Thyroid gland (tissue), 4 donors: ENCODE data around the gene GAS2L1. TPM values are rescaled to one million over a fixed set of nuclear protein-coding genes. Genes with fewer than 3 reads are reported as not detected.

Experiments
- DNase-seq, 2 donors: peaks; one replicate each; pipeline ENCODE4 v3.0.0-alpha.2; 2019
- H3K27ac ChIP-seq, 3 donors: fragments of 200-600 bp; sonication (generic); 1 replicate in 2 of 3; 2 replicates in 1 of 3; pipeline ENCODE4 v1.5.1; 2016 to 2019; ENCODE audit warnings: mild to moderate bottlenecking in 1 of 3, moderate library complexity in 1 of 3
- H3K27me3 ChIP-seq: fragments of 200-600 bp; sonication (generic); one replicate; pipeline ENCODE4 v1.5.1; 2019
- H3K36me3 ChIP-seq, 2 donors: fragments of 200-600 bp; sonication (generic); one replicate each; pipeline ENCODE4 v1.5.1; 2016 to 2019
- H3K4me1 ChIP-seq, 2 donors: fragments of 200-600 bp; sonication (generic); one replicate each; pipeline ENCODE4 v1.5.1; 2017 to 2019
- H3K4me3 ChIP-seq, 3 donors: fragments of 200-600 bp; sonication (generic); replicated peaks in 1 of 3; 1 replicate in 2 of 3; 2 replicates in 1 of 3; pipeline ENCODE4 v1.5.1; 2016; ENCODE audit warnings: mild to moderate bottlenecking in 1 of 3
- H3K9me3 ChIP-seq: fragments of 200-600 bp; sonication (generic); one replicate; pipeline ENCODE4 v1.5.1; 2017
- POLR2A ChIP-seq, 2 donors: fragments of 450-650 bp; IDR thresholded peaks; one replicate each; pipeline ENCODE4 v1.6.1; 2017; ENCODE audit warnings: antibody characterized with exemption in 2 of 2, mild to moderate bottlenecking in 2 of 2, moderate library complexity in 1 of 2
- WGBS, 2 donors: methylation state at CpG; one replicate each; pipeline ENCODE4 v1.1.5; 2017; 5-methylcytosine and 5-hydroxymethylcytosine counted together
- intact Hi-C: fragments of 100-400 bp; cut with DNase I; formaldehyde crosslinking; loops from one replicate; pipeline ENCODE4 v1.15.1; 2023
- total RNA-seq, 4 donors: library from RNA; depleted of rRNA; stranded (reverse); fragments of >200 nt; gene quantifications; one replicate each; pipeline ENCODE4 v1.2.3, GENCODE V29; 2016
- TF ChIP-seq, protein P1 (sequence below), 6 experiments: fragments of 200-600 bp in 3 of 6; fragments of 450-650 bp in 3 of 6; sonication (generic) in 3 of 6; IDR thresholded peaks; one replicate each; pipeline ENCODE4 v1.5.1; 2016 to 2019; ENCODE audit warnings: antibody characterized with exemption in 6 of 6, mild to moderate bottlenecking in 2 of 6, inconsistent platforms in 1 of 6, moderate library complexity in 1 of 6

The GAS2L1 gene
- total RNA-seq, 4 donors from 2014 or later, result 9.3 to 22.2 (median 15.7) TPM

GRCh38 chr22:29317827-29318454 is 11.5 kb downstream of the GAS2L1 start:
- no peaks in the 10 kb centered on the region for H3K36me3 ChIP-seq
- H3K4me1 ChIP-seq, result peaks cover 16 to 29% of the 10 kb centered on the region in 2 donors
- intact Hi-C loops, result loop anchor here (10.0 kb wide), 1 partner anchor 67 kb away; the partner anchor contains the start of gene AP1B1
- H3K27ac ChIP-seq, result no peak overlapping the region
- TF ChIP-seq, protein P1, sequence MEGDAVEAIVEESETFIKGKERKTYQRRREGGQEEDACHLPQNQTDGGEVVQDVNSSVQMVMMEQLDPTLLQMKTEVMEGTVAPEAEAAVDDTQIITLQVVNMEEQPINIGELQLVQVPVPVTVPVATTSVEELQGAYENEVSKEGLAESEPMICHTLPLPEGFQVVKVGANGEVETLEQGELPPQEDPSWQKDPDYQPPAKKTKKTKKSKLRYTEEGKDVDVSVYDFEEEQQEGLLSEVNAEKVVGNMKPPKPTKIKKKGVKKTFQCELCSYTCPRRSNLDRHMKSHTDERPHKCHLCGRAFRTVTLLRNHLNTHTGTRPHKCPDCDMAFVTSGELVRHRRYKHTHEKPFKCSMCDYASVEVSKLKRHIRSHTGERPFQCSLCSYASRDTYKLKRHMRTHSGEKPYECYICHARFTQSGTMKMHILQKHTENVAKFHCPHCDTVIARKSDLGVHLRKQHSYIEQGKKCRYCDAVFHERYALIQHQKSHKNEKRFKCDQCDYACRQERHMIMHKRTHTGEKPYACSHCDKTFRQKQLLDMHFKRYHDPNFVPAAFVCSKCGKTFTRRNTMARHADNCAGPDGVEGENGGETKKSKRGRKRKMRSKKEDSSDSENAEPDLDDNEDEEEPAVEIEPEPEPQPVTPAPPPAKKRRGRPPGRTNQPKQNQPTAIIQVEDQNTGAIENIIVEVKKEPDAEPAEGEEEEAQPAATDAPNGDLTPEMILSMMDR (IDR thresholded peaks at IDR 0.05), result no peak
- TF ChIP-seq POLR2A (IDR thresholded peaks at IDR 0.05), result no peak
- H3K27me3 ChIP-seq, result peaks cover 17% of the 10 kb centered on the region
- DNase-seq, result no peak
- H3K4me3 ChIP-seq, result no peak overlapping the region
- WGBS, 2 donors, result 94 to 96% methylated on average over 11 to 16 of the region's 18 CpGs
- no peaks in the 10 kb centered on the region for H3K9me3 ChIP-seq

GRCh38 chr22:29319072-29319471 is 12.6 kb downstream of the GAS2L1 start:
- no peaks in the 10 kb centered on the region for H3K36me3 ChIP-seq
- WGBS, 2 donors, result 52 to 58% methylated on average over 2 of the region's 2 CpGs
- no peak for TF ChIP-seq POLR2A (IDR thresholded peaks at IDR 0.05)
- TF ChIP-seq, protein P1 (IDR thresholded peaks at IDR 0.05), result no peak
- H3K4me1 ChIP-seq, result peaks cover 6 to 18% of the 10 kb centered on the region in 2 donors
- intact Hi-C loops, result loop anchor here (10.0 kb wide), 1 partner anchor 66 kb away; the partner anchor contains the start of gene AP1B1
- H3K27ac ChIP-seq, result no peak overlapping the region
- peak in 1 of 2 donors; percentile 26 for DNase-seq
- H3K27me3 ChIP-seq, result peaks cover 10% of the 10 kb centered on the region
- no peak overlapping the region for H3K4me3 ChIP-seq
- no peaks in the 10 kb centered on the region for H3K9me3 ChIP-seq

DNA sequence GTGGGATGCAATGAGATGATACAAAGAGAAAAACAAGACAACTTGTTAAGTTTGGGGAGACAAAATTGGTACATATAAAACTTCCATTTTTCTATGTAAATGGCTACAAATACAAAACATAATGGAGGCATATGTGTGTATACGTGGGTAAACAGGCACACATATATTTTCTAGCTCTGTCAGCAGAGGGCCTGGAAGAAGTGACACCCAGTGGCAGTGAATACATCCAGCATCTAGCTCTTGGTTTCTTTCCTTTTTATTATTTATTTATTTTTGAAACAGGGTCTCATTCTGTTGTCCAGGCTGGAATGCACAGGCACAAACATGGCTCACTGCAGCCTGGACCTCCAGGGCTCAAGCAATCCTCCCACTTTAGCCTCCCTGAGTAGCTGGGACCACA is 14.1 kb downstream of the GAS2L1 start:
- 81 to 90% methylated on average over 1 of the region's 1 CpG for WGBS, 2 donors
- intact Hi-C loops, result no loop called here
- H3K36me3 ChIP-seq, result no peaks in the 10 kb centered on the region
- H3K27me3 ChIP-seq, result no peaks in the 10 kb centered on the region
- no peak overlapping the region for H3K27ac ChIP-seq
- no peak for DNase-seq
- H3K9me3 ChIP-seq, result no peaks in the 10 kb centered on the region
- no peak overlapping the region for H3K4me3 ChIP-seq
- H3K4me1 ChIP-seq, result peaks cover 4% of the 10 kb centered on the region in 2 donors
- no peak for TF ChIP-seq POLR2A (IDR thresholded peaks at IDR 0.05)
- TF ChIP-seq, protein P1 (IDR thresholded peaks at IDR 0.05), result no peak

DNA sequence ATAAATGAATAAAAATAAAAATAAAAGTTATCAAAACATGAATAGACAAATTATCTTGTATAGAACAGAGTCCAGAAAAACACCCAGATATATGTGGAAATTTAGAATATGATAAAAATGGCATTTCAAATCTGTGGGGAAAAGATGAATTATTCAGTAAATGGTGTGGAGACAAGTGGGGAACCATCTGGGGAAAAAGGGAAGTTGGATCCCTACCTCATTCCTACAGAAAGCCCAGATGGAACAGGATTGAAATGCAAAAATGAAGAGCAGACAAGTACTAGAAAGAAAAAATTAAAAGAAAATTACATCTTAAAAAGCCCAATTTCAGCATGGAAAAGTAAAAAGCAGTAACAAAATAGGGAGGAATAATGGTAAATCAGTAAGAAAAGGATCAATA is 17.2 kb downstream of the GAS2L1 start:
- no peaks in the 10 kb centered on the region for H3K9me3 ChIP-seq
- H3K36me3 ChIP-seq, result peaks cover 14 to 23% of the 10 kb centered on the region in 2 donors
- TF ChIP-seq, protein P1 (IDR thresholded peaks at IDR 0.05), result no peak
- no peak for TF ChIP-seq POLR2A (IDR thresholded peaks at IDR 0.05)
- H3K27ac ChIP-seq, result no peak overlapping the region
- DNase-seq, result no peak
- intact Hi-C loops, result no loop called here
- H3K4me1 ChIP-seq, result no peaks in the 10 kb centered on the region
- no peaks in the 10 kb centered on the region for H3K27me3 ChIP-seq
- H3K4me3 ChIP-seq, result no peak overlapping the region

DNA sequence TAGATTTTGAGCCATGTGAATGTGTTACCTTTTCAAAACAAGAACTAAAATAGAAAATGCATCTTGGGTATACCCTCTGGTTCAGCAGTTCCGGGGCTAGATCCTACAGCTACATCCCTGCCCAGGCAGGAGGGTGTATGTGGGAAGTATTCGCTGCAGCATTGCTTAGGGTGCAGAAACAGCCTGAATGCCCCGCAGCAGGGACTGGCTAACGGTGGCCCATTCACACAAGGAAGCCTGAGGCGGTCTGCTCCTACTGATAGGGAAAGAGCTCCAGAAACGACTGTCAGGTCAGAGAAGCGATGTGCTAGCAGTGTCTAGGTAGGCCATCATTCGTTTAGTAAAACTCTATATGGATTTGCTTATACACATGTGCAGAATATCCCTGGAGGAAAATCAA is 18.9 kb downstream of the GAS2L1 start:
- no peak overlapping the region for H3K27ac ChIP-seq
- intact Hi-C loops, result no loop called here
- TF ChIP-seq, protein P1 (IDR thresholded peaks at IDR 0.05), result no peak
- TF ChIP-seq POLR2A (IDR thresholded peaks at IDR 0.05), result no peak
- H3K36me3 ChIP-seq, result peaks cover 28 to 31% of the 10 kb centered on the region in 2 donors
- 79 to 94% methylated on average over 8 of the region's 8 CpGs for whole genome bisulfite sequencing, 2 donors
- H3K4me3 ChIP-seq, result no peak overlapping the region
- H3K4me1 ChIP-seq, result no peaks in the 10 kb centered on the region
- no peaks in the 10 kb centered on the region for H3K9me3 ChIP-seq
- no peak for DNase-seq
- no peaks in the 10 kb centered on the region for H3K27me3 ChIP-seq
